ENCODE results near the gene CCDC74A.
"Not testable (repeated sequence)": the region's sequence is repeated elsewhere in the genome, so short reads cannot be mapped to it uniquely, and the experiment has no call there.

- TF ChIP-seq, protein P1, sequence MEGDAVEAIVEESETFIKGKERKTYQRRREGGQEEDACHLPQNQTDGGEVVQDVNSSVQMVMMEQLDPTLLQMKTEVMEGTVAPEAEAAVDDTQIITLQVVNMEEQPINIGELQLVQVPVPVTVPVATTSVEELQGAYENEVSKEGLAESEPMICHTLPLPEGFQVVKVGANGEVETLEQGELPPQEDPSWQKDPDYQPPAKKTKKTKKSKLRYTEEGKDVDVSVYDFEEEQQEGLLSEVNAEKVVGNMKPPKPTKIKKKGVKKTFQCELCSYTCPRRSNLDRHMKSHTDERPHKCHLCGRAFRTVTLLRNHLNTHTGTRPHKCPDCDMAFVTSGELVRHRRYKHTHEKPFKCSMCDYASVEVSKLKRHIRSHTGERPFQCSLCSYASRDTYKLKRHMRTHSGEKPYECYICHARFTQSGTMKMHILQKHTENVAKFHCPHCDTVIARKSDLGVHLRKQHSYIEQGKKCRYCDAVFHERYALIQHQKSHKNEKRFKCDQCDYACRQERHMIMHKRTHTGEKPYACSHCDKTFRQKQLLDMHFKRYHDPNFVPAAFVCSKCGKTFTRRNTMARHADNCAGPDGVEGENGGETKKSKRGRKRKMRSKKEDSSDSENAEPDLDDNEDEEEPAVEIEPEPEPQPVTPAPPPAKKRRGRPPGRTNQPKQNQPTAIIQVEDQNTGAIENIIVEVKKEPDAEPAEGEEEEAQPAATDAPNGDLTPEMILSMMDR (IDR thresholded peaks at IDR 0.05), result not testable (repeated sequence)
- TF ChIP-seq POLR2A (IDR thresholded peaks at IDR 0.05), result not testable (repeated sequence)
These were observed 9.2 kb upstream of the CCDC74A start for GRCh38 chr2:131518531-131518930.
